HG03442 (cell line): Measurements from ENCODE around the gene CSTF2T.
"Not testable (repeated sequence)": the region's sequence is repeated elsewhere in the genome, so short reads cannot be mapped to it uniquely, and the experiment has no call there.

ENCODE experiments used
- ATAC-seq: cut with Tn5 transposase; IDR thresholded peaks from one replicate; pipeline ENCODE4 v1.9.1; 2021; ENCODE audit warnings: mild to moderate bottlenecking, moderate library complexity; ENCODE audit not compliant: unreplicated experiment

The CSTF2T gene

DNA sequence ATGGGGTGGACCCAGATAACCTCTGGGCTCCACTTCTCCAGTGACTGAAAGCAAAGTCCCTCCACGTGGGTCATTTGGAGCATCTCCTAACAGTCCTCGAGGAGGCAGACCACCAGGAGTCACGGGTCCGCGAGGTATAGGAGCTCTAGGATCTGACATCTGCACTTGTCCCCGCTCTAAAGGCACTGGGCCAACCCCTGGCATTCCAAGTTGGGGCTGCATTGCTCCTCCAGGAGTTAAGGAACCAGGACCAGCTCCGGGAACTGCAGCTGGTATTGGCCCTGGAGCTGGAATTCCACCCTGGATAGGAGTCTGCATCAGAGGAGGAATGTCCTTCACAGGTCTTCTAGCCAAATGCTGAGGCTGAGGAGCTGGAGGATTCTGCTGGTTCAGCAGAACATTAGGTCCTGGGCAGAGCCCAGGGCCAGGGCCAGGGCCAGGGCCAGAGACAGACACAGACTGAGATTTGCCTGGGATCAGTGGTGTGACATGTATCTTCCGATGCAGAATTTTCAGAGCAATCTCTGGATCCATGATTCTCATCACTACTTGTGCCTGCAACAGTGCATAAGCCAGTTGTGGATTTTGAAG is 827 bp downstream of the CSTF2T start:
- ATAC-seq: no peak

DNA sequence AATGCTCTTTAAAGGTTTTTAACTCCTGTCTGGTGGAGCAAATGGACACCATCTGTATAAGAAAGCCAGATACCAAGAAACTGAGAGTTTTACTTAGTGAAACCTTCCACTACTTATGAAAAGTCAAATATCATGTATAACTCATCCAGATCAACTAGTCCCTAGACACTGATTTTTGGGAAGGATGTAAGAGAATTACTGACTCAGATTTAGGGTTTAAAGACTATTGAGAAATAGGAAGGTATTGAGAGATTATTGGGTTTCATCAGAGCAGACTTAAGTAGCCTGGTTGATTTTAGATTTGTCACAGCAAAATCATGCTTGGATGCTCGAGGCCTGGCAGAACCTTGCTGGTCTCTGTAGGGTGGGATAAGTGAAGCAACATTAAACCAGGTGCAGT is 3.1 kb downstream of the CSTF2T start:
- ATAC-seq: no peak

DNA sequence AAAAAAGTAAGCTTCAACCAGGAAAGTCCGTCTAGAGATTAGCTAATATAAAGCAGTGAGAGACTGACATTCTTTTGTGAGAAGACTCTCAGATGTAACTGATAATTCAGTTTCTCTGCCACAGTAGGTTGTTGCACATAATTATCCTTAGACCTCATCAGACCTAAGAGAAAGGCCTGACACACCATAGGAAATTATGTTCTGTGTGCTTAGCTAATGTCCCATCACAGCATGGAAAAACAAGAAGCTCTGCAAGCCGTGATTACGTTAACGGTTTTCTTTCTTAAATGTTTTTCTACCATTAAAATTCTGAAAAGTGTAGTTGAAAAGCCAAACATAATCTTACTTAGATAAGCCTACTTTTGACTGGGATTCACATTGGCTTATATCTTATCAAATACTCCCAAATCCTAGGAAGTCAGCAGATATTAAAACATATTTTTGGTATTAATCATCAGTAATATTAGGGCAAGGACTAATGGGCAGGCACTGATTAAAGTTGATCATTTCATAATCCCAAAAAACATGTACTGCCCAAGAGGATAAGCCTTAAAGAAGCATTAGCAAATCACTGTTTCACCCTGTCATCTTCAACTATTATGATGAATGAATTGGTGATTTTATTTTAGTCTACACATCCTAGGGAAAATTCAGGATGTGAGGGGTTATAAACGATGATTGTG is 5.2 kb downstream of the CSTF2T start:
- no peak for ATAC-seq

DNA sequence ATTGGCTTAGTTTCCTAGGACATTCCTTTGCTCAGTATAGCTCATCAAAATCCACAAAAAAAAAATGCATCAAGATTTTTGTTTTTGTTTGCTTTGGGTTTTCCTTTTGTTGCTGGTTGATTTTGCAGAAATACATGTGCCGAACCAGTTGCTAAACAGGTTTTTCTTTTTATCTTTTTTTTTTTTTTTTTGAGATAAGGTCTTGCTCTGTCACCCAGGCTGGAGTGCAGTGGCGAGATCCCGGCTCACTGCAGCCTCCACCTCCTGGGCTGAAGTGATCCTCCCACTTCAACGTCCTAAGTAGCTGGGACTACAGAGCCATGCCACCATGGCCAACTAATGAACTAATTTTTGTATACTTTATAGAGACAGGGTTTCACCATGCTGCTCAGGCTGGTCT is 8.3 kb downstream of the CSTF2T start:
- ATAC-seq: no peak

DNA sequence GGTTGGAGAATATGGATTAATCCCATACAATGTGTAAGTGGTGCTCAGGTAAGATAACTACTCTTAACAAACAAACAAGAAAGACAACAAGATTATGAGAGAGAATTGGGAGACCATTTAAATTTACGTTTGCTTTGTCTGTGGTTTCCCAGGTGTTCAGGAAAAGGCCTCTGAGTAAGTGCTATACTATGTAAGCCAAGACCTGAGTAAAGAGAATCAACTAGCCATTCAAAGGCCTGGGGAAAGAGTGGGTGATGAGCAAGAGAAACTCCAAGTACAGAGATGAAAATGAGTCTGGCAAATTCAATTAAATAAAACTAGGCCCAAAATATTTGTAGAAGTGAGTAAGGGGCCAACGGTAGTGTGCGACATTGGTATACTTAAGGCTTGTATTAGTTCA is 9.9 kb downstream of the CSTF2T start:
- ATAC-seq: no peak

- not testable (repeated sequence) for ATAC-seq
These were observed 10.6 kb downstream of the CSTF2T start for GRCh38 chr10:51688826-51689225.

GRCh38 chr10:51687296-51687695 is 12.1 kb downstream of the CSTF2T start:
- ATAC-seq: no peak

DNA sequence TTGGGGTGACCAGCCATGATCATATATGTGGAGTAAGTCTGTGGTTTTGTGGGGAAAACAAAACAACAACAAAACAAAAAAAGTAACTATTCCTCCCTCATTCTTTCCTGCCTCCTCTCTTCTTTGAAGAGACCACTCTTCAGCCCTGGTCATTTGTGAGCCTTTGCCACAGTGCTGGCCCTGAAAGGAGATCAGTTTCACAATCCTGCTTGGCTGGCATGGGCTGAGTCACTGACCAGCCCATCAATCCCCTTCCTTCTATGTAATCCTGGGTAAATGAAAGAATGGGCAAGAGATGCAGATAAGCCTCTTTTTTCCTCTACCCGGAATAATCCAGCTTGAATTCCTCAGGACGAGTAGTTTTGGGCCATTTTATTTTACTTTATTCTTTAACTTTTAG is 13.6 kb downstream of the CSTF2T start:
- no peak for ATAC-seq

DNA sequence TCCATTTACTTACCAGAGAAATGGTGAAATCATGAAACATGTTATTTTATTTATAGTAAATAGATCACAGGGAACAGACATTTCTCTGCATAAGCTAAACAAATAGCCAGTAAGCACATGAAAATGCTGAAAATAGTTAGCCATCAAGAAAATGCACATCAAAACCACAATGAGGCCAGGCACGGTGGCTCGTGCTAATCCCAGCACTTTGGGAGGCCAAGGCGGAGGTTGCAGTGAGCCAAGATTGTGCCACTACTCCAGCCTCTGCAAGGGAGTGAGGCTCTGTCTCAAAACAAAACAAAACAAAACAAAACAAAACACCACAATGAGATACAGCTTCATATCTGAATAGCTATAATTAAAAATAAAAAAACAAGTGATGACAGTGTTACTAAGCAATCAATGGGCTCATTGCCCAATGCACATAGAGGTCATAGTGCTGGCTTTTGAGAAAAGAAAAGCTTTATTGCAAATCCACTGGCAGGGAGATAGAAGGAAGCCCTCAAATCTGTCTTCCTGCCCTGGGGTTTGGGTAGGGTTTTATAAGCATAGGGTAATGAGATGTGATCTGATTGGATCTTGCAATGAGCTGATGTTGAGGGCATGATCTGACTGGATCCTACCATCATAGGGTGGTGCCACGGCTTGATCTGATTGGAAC is 16.2 kb downstream of the CSTF2T start:
- ATAC-seq: no peak

DNA sequence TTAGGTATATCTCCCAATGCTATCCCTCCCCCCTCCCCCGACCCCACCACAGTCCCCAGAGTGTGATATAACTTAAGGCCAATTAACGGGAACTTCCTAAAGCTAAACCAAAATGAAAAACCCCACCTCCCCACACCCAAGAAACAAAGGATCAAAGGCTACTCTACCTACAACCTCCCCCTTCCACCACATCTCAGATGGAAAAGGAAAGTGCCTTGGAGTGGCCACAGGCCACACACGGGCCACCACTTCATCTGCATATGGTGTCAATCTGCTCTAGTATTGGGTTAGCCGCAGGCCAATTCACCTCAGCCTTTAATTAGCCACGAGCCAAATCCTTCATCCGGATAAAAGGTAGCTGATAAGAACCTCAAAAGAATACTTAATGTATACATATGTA is 19.6 kb downstream of the CSTF2T start:
- ATAC-seq: no peak

GRCh38 chr10:51675088-51675487 is 24.3 kb downstream of the CSTF2T start:
- no peak for ATAC-seq

DNA sequence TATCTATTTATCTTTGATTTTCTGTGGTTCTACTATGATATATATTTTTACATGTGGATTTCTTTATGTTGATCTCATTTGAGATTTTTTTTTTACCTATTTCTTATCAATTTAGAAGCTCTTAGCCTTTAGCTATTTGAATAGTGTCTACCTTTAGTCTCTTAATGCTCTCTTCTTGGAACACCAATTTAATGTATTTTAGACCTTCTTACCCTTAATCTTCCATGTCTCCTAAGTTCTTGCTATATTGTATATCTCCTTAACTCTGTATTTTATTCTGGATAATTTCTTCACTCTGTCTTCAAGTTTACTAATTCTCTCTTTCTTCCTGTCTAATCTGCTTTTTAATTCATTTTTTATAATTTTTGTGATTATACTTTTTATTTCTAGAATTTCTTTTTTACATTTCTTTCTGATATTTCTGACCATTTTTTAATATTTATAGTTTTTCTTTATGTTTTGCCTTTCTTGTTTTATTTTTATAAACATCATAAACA is 27.3 kb downstream of the CSTF2T start:
- ATAC-seq: no peak

DNA sequence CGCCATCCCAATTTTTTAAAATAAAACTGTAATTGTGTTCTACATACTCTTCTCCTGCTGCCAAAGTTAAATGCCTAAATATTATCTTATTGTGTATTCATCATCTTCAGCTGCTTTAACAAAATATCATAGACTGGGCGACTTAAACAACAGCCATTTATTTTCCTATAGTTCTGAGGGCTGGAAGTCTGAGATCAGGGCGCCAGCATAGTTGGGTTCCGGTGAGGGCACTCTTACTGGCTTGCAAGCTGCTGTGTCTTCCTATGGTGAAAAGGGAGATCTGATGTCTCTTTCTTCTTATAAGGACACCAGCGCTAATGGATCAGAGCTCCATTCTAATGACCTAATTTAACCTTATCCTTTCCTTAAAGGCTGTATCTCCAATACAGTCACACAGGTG is 30.4 kb downstream of the CSTF2T start:
- ATAC-seq: no peak

- no peak for ATAC-seq
These were observed 31.1 kb downstream of the CSTF2T start for GRCh38 chr10:51668336-51668689.

- ATAC-seq: no peak
These were observed 31.6 kb downstream of the CSTF2T start for GRCh38 chr10:51667678-51668335.

DNA sequence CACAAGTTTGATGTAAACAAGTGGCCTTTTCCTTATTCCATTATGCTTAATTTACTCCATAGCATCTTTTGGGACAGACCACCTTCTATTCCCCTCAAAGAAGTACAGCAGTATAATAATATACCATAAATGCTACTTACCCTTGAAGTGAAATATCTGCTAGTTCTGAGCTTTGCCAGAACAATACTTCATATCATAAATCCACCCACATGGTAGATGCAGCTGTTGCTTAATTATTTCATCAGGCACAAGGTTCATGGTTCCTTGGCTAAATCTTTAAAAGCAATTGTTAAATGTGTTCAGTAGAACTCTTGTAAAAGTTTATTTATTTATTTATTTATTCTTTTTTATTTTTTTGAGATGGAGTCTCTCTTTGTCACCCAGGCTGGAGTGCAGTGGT is 32.9 kb downstream of the CSTF2T start:
- ATAC-seq: no peak

- no peak for ATAC-seq
These were observed 36.3 kb downstream of the CSTF2T start for GRCh38 chr10:51663086-51663485.

GRCh38 chr10:51659344-51659743 is 40.1 kb downstream of the CSTF2T start:
- ATAC-seq: no peak

- no peak for ATAC-seq
These were observed 41.4 kb downstream of the CSTF2T start for GRCh38 chr10:51658000-51658399.

- ATAC-seq: no peak
These were observed 42.9 kb downstream of the CSTF2T start for GRCh38 chr10:51656503-51656902.

DNA sequence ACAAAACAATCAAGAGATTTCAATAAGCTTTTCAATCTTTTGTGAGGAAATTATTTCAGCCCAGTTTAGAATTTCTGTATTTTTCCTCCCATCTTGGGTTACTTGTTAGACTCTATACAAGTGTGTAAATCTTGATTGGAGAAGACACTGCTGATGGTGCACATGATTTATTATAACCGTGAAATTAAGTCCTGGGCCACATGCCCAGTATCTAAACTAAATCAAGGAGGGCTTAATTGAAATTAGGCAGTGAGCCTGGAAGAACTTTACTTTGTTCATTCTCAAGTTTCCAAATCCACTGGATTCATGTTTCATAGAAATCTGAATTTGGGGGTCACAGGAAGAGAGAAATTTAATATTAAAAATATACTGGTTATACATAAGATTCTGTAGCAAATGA is 44.5 kb downstream of the CSTF2T start:
- ATAC-seq: no peak

DNA sequence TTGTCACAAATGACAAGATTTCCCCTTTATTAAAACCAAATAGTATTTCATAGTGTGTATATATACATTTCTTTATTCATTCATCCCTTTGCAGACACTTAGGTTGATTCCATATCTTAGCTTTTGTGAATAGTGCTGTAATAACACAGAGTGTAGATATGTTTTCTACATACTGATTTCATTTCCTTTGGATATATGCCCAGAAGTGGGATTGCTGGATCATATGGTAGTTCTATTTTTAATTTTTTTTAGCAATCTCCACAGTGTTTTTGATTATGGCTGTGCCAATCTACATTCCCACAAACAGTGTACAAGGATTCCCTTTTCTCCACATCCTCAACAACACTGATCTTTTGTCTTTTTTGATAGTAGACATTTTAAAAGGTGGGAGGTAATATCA is 46.4 kb downstream of the CSTF2T start:
- no peak for ATAC-seq
